ENCODE results near the gene TBPL2.
"Not testable (repeated sequence)": the region's sequence is repeated elsewhere in the genome, so short reads cannot be mapped to it uniquely, and the experiment has no call there.

TBPL2 gene

GRCh38 chr14:55425091-55425490 lies 15.3 kb downstream of the TBPL2 start:
- H3K79me2 ChIP-seq (ENCODE audit: control insufficient read depth, insufficient read depth, low read length, unreplicated experiment) = no peaks in the 10 kb centered on the region
- H3K4me1 ChIP-seq (ENCODE audit: control insufficient read depth, insufficient read depth, low read length, unreplicated experiment) = no peaks in the 10 kb centered on the region
- H3K27ac ChIP-seq (ENCODE audit: low read depth, low read length) = no peak overlapping the region
- H3K4me3 ChIP-seq (ENCODE audit: low read depth, low read length) = no peak overlapping the region
- no peak overlapping the region for H2AFZ ChIP-seq (ENCODE audit: low read length, unreplicated experiment)
- H3K36me3 ChIP-seq (ENCODE audit: insufficient read depth, low read length) = no peaks in the 10 kb centered on the region
- no peaks in the 10 kb centered on the region for H3K27me3 ChIP-seq (ENCODE audit: insufficient read depth, low read length)

GRCh38 chr14:55423969-55424368 lies 16.4 kb downstream of the TBPL2 start:
- H3K27ac ChIP-seq (ENCODE audit: low read depth, low read length) = no peak overlapping the region
- no peaks in the 10 kb centered on the region for H3K27me3 ChIP-seq (ENCODE audit: insufficient read depth, low read length)
- no peaks in the 10 kb centered on the region for H3K4me1 ChIP-seq (ENCODE audit: control insufficient read depth, insufficient read depth, low read length, unreplicated experiment)
- no peak overlapping the region for H2AFZ ChIP-seq (ENCODE audit: low read length, unreplicated experiment)
- no peaks in the 10 kb centered on the region for H3K36me3 ChIP-seq (ENCODE audit: insufficient read depth, low read length)
- no peak overlapping the region for H3K4me3 ChIP-seq (ENCODE audit: low read depth, low read length)
- no peaks in the 10 kb centered on the region for H3K79me2 ChIP-seq (ENCODE audit: control insufficient read depth, insufficient read depth, low read length, unreplicated experiment)

- H3K4me3 ChIP-seq (ENCODE audit: low read depth, low read length); H3K36me3 ChIP-seq (ENCODE audit: insufficient read depth, low read length); H3K27me3 ChIP-seq (ENCODE audit: insufficient read depth, low read length); H3K79me2 ChIP-seq (ENCODE audit: control insufficient read depth, insufficient read depth, low read length, unreplicated experiment); H2AFZ ChIP-seq (ENCODE audit: low read length, unreplicated experiment); H3K4me1 ChIP-seq (ENCODE audit: control insufficient read depth, insufficient read depth, low read length, unreplicated experiment); H3K27ac ChIP-seq (ENCODE audit: low read depth, low read length): not testable (repeated sequence)
These were observed 18.1 kb downstream of the TBPL2 start for GRCh38 chr14:55422338-55422737.

GRCh38 chr14:55419663-55420062 lies 20.8 kb downstream of the TBPL2 start:
- Histone ChIP-seq H3K79me2 (ENCODE audit: control insufficient read depth, insufficient read depth, low read length, unreplicated experiment) (no peaks in the 10 kb centered on the region), H3K27me3 (ENCODE audit: insufficient read depth, low read length) (no peaks in the 10 kb centered on the region), H3K36me3 (ENCODE audit: insufficient read depth, low read length) (no peaks in the 10 kb centered on the region), H3K4me3 (ENCODE audit: low read depth, low read length) (no peak overlapping the region), H3K27ac (ENCODE audit: low read depth, low read length) (no peak overlapping the region), H2AFZ (ENCODE audit: low read length, unreplicated experiment) (no peak overlapping the region), H3K4me1 (ENCODE audit: control insufficient read depth, insufficient read depth, low read length, unreplicated experiment) (no peaks in the 10 kb centered on the region)

GRCh38 chr14:55418411-55418810 lies 22.0 kb downstream of the TBPL2 start:
- H3K4me1 ChIP-seq (ENCODE audit: control insufficient read depth, insufficient read depth, low read length, unreplicated experiment) = no peaks in the 10 kb centered on the region
- H3K27ac ChIP-seq (ENCODE audit: low read depth, low read length) = no peak overlapping the region
- H3K36me3 ChIP-seq (ENCODE audit: insufficient read depth, low read length) = no peaks in the 10 kb centered on the region
- H3K4me3 ChIP-seq (ENCODE audit: low read depth, low read length) = no peak overlapping the region
- H2AFZ ChIP-seq (ENCODE audit: low read length, unreplicated experiment) = no peak overlapping the region
- no peaks in the 10 kb centered on the region for H3K27me3 ChIP-seq (ENCODE audit: insufficient read depth, low read length)
- H3K79me2 ChIP-seq (ENCODE audit: control insufficient read depth, insufficient read depth, low read length, unreplicated experiment) = no peaks in the 10 kb centered on the region

GRCh38 chr14:55417955-55418354 lies 22.5 kb downstream of the TBPL2 start:
- H3K79me2 ChIP-seq (ENCODE audit: control insufficient read depth, insufficient read depth, low read length, unreplicated experiment) = no peaks in the 10 kb centered on the region
- no peak overlapping the region for H3K27ac ChIP-seq (ENCODE audit: low read depth, low read length)
- H3K27me3 ChIP-seq (ENCODE audit: insufficient read depth, low read length) = no peaks in the 10 kb centered on the region
- H3K36me3 ChIP-seq (ENCODE audit: insufficient read depth, low read length) = no peaks in the 10 kb centered on the region
- H3K4me1 ChIP-seq (ENCODE audit: control insufficient read depth, insufficient read depth, low read length, unreplicated experiment) = no peaks in the 10 kb centered on the region
- no peak overlapping the region for H2AFZ ChIP-seq (ENCODE audit: low read length, unreplicated experiment)
- no peak overlapping the region for H3K4me3 ChIP-seq (ENCODE audit: low read depth, low read length)

GRCh38 chr14:55416866-55417265 lies 23.6 kb downstream of the TBPL2 start:
- H3K4me3 ChIP-seq (ENCODE audit: low read depth, low read length) = no peak overlapping the region
- H3K27ac ChIP-seq (ENCODE audit: low read depth, low read length) = no peak overlapping the region
- H3K36me3 ChIP-seq (ENCODE audit: insufficient read depth, low read length) = no peaks in the 10 kb centered on the region
- peaks cover 8% of the 10 kb centered on the region for H3K4me1 ChIP-seq (ENCODE audit: control insufficient read depth, insufficient read depth, low read length, unreplicated experiment)
- H2AFZ ChIP-seq (ENCODE audit: low read length, unreplicated experiment) = no peak overlapping the region
- no peaks in the 10 kb centered on the region for H3K79me2 ChIP-seq (ENCODE audit: control insufficient read depth, insufficient read depth, low read length, unreplicated experiment)
- no peaks in the 10 kb centered on the region for H3K27me3 ChIP-seq (ENCODE audit: insufficient read depth, low read length)

GRCh38 chr14:55414551-55414950 lies 25.9 kb downstream of the TBPL2 start:
- H3K27me3 ChIP-seq (ENCODE audit: insufficient read depth, low read length) = no peaks in the 10 kb centered on the region
- H3K4me3 ChIP-seq (ENCODE audit: low read depth, low read length) = no peak overlapping the region
- no peak overlapping the region for H3K27ac ChIP-seq (ENCODE audit: low read depth, low read length)
- no peaks in the 10 kb centered on the region for H3K36me3 ChIP-seq (ENCODE audit: insufficient read depth, low read length)
- H2AFZ ChIP-seq (ENCODE audit: low read length, unreplicated experiment) = no peak overlapping the region
- H3K4me1 ChIP-seq (ENCODE audit: control insufficient read depth, insufficient read depth, low read length, unreplicated experiment) = peaks cover 15% of the 10 kb centered on the region
- H3K79me2 ChIP-seq (ENCODE audit: control insufficient read depth, insufficient read depth, low read length, unreplicated experiment) = peaks cover 20% of the 10 kb centered on the region

GRCh38 chr14:55412676-55413075 lies 27.7 kb downstream of the TBPL2 start:
- Histone ChIP-seq H3K27ac (ENCODE audit: low read depth, low read length) (no peak overlapping the region), H3K79me2 (ENCODE audit: control insufficient read depth, insufficient read depth, low read length, unreplicated experiment) (peaks cover 37% of the 10 kb centered on the region), H3K36me3 (ENCODE audit: insufficient read depth, low read length) (no peaks in the 10 kb centered on the region), H3K4me1 (ENCODE audit: control insufficient read depth, insufficient read depth, low read length, unreplicated experiment) (peaks cover 15% of the 10 kb centered on the region), H2AFZ (ENCODE audit: low read length, unreplicated experiment) (peak overlapping the region; percentile 96), H3K4me3 (ENCODE audit: low read depth, low read length) (peak overlapping the region; percentile 90; the same call in 1 of the 2 replicates), H3K27me3 (ENCODE audit: insufficient read depth, low read length) (no peaks in the 10 kb centered on the region)

- H3K27ac ChIP-seq (ENCODE audit: low read depth, low read length) = no peak within 1 kb of the TSS; the same call in 1 of the 2 replicates
These were observed 28.7 kb downstream of the TBPL2 start, which contains the start of gene ATG14 for GRCh38 chr14:55411426-55412389. TSS of gene ATG14 (minus strand) at chr14:55411830. CDS start at chr14:55411822, 8 bp downstream.

GRCh38 chr14:55410876-55411275 lies 29.5 kb downstream of the TBPL2 start:
- Histone ChIP-seq H3K79me2 (ENCODE audit: control insufficient read depth, insufficient read depth, low read length, unreplicated experiment) (peaks cover 43% of the 10 kb centered on the region), H3K4me1 (ENCODE audit: control insufficient read depth, insufficient read depth, low read length, unreplicated experiment) (peaks cover 15% of the 10 kb centered on the region), H3K36me3 (ENCODE audit: insufficient read depth, low read length) (no peaks in the 10 kb centered on the region), H2AFZ (ENCODE audit: low read length, unreplicated experiment) (peak overlapping the region; percentile 87), H3K27ac (ENCODE audit: low read depth, low read length) (no peak overlapping the region), H3K4me3 (ENCODE audit: low read depth, low read length) (peak overlapping the region; percentile 90), H3K27me3 (ENCODE audit: insufficient read depth, low read length) (no peaks in the 10 kb centered on the region)

More at GRCh38 chr14:55411426-55412389, 28.7 kb downstream of the TBPL2 start, which contains the start of gene ATG14:
- Histone ChIP-seq H2AFZ (ENCODE audit: low read length, unreplicated experiment) (peak within 1 kb of the TSS; percentile 96), H3K36me3 (ENCODE audit: insufficient read depth, low read length) (no peaks in the 10 kb centered on the region), H3K4me1 (ENCODE audit: control insufficient read depth, insufficient read depth, low read length, unreplicated experiment) (peaks cover 15% of the 10 kb centered on the region), H3K27me3 (ENCODE audit: insufficient read depth, low read length) (no peaks in the 10 kb centered on the region), H3K4me3 (ENCODE audit: low read depth, low read length) (peak within 1 kb of the TSS; percentile 90), H3K79me2 (ENCODE audit: control insufficient read depth, insufficient read depth, low read length, unreplicated experiment) (peaks cover 40% of the 10 kb centered on the region)
